Fibroblast of lung (primary cell): Measurements from ENCODE around the gene PMEPA1. TPM values are rescaled to one million over a fixed set of nuclear protein-coding genes. Genes with fewer than 3 reads are reported as not detected.

Experiments
- DNase-seq, 2 donors: peaks; one replicate each; pipeline versions ENCODE4 v3.0.0 to v3.0.0-alpha.2; 2010; ENCODE audit warnings: low read depth in 2 of 2
- H2AFZ ChIP-seq: 2 replicates; pipeline ENCODE4 v1.5.1; 2012; ENCODE audit warnings: low read length, control low read depth, inconsistent platforms
- H3K27ac ChIP-seq: 2 replicates; pipeline ENCODE4 v1.5.1; 2011; ENCODE audit warnings: low read length, control low read depth; ENCODE audit not compliant: insufficient read depth
- H3K27me3 ChIP-seq: 2 replicates; pipeline ENCODE4 v1.5.1; 2011; ENCODE audit warnings: mild to moderate bottlenecking, low read length; ENCODE audit not compliant: control insufficient read depth, insufficient read depth
- H3K36me3 ChIP-seq: 2 replicates; pipeline ENCODE4 v1.5.1; 2011; ENCODE audit warnings: low read length; ENCODE audit not compliant: control insufficient read depth, insufficient read depth
- H3K4me1 ChIP-seq: 2 replicates; pipeline ENCODE4 v1.5.1; 2011; ENCODE audit warnings: low read length; ENCODE audit not compliant: control insufficient read depth, insufficient read depth; ENCODE audit errors: extremely low read depth
- H3K4me2 ChIP-seq: 2 replicates; pipeline ENCODE4 v1.5.1; 2011; ENCODE audit warnings: low read length, control low read depth; ENCODE audit not compliant: insufficient read depth; ENCODE audit errors: extremely low read depth
- H3K4me3 ChIP-seq, 4 experiments: fragments of 200-600 bp in 1 of 4; sonication (generic) in 1 of 4; replicated peaks in 1 of 4; 2 replicates each; pipeline ENCODE4 v1.5.1; 2011 to 2016; ENCODE audit warnings: low read length in 4 of 4, low read depth in 3 of 4, mild to moderate bottlenecking in 3 of 4, control low read depth in 2 of 4, inconsistent platforms in 1 of 4, mixed read lengths in 1 of 4; ENCODE audit not compliant: insufficient read depth in 1 of 4; ENCODE audit errors: control extremely low read depth in 1 of 4
- H3K79me2 ChIP-seq: 2 replicates; pipeline ENCODE4 v1.5.1; 2012; ENCODE audit warnings: mild to moderate bottlenecking, low read length, inconsistent platforms; ENCODE audit not compliant: control insufficient read depth, insufficient read depth
- H3K9ac ChIP-seq: 2 replicates; pipeline ENCODE4 v1.5.1; 2011; ENCODE audit warnings: mild to moderate bottlenecking, low read length, control low read depth; ENCODE audit not compliant: insufficient read depth
- H3K9me3 ChIP-seq: 2 replicates; pipeline ENCODE4 v1.5.1; 2012; ENCODE audit warnings: low read depth, low read length; ENCODE audit not compliant: control insufficient read depth, insufficient read depth
- H4K20me1 ChIP-seq: 2 replicates; pipeline ENCODE4 v1.5.1; 2011; ENCODE audit warnings: low read length; ENCODE audit not compliant: control insufficient read depth, insufficient read depth; ENCODE audit errors: extremely low read depth
- EZH2 ChIP-seq: IDR thresholded peaks from 2 replicates; pipeline ENCODE4 v1.5.1; 2012; ENCODE audit warnings: low read length, control low read depth, mild to moderate bottlenecking; ENCODE audit errors: missing control alignments
- polyA plus RNA-seq, 2 donors: library from polyadenylated mRNA; depleted of rRNA in 1 of 2; stranded (reverse) in 1 of 2; unstranded in 1 of 2; fragments of >200 nt; gene quantifications; 2 replicates each; pipeline ENCODE4 v1.2.1, GENCODE V29; 2011 to 2012; ENCODE audit warnings: missing spikeins in 1 of 2
- total RNA-seq: library from RNA; depleted of rRNA; stranded (reverse); fragments of >200 nt; gene quantifications from 2 replicates; pipeline ENCODE4 v1.2.1, GENCODE V29; 2014
- TF ChIP-seq, protein P1 (sequence below), 2 donors: IDR thresholded peaks in 1 of 2; conservative IDR thresholded peaks in 1 of 2; 1 replicate in 1 of 2; 2 replicates in 1 of 2; pipeline ENCODE4 v1.5.1; 2011 to 2012; ENCODE audit warnings: low read length in 2 of 2, control low read depth in 1 of 2, inconsistent platforms in 1 of 2, low read depth in 1 of 2, mild to moderate bottlenecking in 1 of 2

The PMEPA1 gene
- total and polyA plus RNA-seq, 2 donors (not counting 1 experiment from before 2014, with no cell fraction given): 0.19 to 0.33 TPM

DNA sequence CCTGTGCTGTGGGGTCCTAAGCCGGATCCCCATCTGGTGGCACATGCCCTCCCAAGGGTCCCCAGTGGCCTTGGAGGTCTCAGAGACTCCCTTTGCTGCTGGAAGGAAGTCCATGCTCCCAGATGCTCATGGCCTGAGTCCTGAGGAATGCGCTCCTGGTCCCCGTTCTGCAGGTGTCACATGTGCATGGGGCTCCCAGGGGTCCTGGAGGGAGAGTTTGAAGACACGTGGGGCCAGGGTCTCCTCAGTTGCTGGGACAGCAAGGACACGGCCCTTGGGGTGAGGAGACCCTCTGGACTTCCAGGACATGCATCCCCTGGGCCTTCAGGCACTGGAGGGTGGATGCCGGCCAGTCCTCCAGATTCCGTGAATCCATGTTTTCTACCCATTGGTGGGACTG lies 101.3 kb downstream of the PMEPA1 start:
- H3K4me3 ChIP-seq: no peak overlapping the region
- no peak overlapping the region for H3K9ac ChIP-seq
- no peaks in the 10 kb centered on the region for H3K4me1 ChIP-seq
- no peaks in the 10 kb centered on the region for H3K79me2 ChIP-seq
- no peaks in the 10 kb centered on the region for H3K36me3 ChIP-seq
- H3K27me3 ChIP-seq: no peaks in the 10 kb centered on the region
- no peaks in the 10 kb centered on the region for H3K9me3 ChIP-seq
- no peak for DNase-seq
- TF ChIP-seq, protein P1, sequence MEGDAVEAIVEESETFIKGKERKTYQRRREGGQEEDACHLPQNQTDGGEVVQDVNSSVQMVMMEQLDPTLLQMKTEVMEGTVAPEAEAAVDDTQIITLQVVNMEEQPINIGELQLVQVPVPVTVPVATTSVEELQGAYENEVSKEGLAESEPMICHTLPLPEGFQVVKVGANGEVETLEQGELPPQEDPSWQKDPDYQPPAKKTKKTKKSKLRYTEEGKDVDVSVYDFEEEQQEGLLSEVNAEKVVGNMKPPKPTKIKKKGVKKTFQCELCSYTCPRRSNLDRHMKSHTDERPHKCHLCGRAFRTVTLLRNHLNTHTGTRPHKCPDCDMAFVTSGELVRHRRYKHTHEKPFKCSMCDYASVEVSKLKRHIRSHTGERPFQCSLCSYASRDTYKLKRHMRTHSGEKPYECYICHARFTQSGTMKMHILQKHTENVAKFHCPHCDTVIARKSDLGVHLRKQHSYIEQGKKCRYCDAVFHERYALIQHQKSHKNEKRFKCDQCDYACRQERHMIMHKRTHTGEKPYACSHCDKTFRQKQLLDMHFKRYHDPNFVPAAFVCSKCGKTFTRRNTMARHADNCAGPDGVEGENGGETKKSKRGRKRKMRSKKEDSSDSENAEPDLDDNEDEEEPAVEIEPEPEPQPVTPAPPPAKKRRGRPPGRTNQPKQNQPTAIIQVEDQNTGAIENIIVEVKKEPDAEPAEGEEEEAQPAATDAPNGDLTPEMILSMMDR (conservative IDR thresholded peaks at IDR 0.05 in 1 of 2, IDR thresholded peaks at IDR 0.05 in 1 of 2; ENCODE audit: low read depth in 1 of 2, low read length in 2 of 2): no peak
- TF ChIP-seq EZH2: no peak
- no peaks in the 10 kb centered on the region for H4K20me1 ChIP-seq
- H2AFZ ChIP-seq: no peak overlapping the region
- H3K4me2 ChIP-seq: no peak overlapping the region
- no peak overlapping the region for H3K27ac ChIP-seq

DNA sequence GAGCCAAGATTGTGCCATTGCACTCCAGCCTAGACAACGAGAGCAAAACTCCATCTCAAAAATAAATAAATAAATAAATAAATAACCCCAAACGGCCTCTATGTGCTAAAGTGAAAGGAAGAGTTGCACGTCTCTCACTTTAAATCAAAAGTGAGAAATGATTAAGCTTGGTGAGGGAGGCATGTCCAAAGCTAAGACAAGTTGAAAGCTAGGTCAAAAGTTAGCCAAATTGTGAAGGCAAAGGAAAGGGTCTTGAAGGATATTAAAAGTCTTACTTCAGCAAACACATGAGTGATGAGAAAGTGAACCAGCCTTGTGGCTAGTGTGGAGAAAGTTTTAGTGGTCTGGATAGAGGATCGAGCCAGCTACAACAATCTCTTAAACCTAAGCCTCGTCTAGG lies 103.9 kb downstream of the PMEPA1 start:
- Histone ChIP-seq H3K4me3 (no peak overlapping the region), H3K9ac (no peak overlapping the region), H3K36me3 (no peaks in the 10 kb centered on the region), H3K9me3 (no peaks in the 10 kb centered on the region), H3K27me3 (no peaks in the 10 kb centered on the region), H3K4me1 (no peaks in the 10 kb centered on the region), H3K27ac (no peak overlapping the region), H3K4me2 (no peak overlapping the region), H2AFZ (no peak overlapping the region), H3K79me2 (no peaks in the 10 kb centered on the region), H4K20me1 (no peaks in the 10 kb centered on the region)
- DNase-seq: no peak
- TF ChIP-seq, protein P1 (conservative IDR thresholded peaks at IDR 0.05 in 1 of 2, IDR thresholded peaks at IDR 0.05 in 1 of 2; ENCODE audit: low read depth in 1 of 2, low read length in 2 of 2): no peak
- TF ChIP-seq EZH2: no peak

DNA sequence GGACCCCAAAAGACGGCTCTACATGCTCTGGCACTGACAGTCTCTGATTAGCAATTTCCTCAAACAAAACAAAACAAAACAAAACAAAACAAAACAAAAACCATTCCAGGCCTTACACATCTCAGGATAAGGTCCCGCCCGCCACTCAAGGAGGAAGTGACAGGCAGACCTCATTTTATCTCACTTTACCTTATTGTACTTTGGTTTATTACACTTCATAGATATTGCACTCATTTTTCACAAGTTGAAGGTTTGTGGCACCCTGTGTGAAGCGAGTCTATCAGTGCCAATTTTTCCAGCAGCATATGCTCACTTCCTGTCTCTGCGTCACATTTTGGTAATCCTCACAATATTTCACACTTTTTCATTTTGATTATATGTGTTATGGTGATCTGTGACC lies 104.8 kb downstream of the PMEPA1 start:
- no peaks in the 10 kb centered on the region for H4K20me1 ChIP-seq
- no peak overlapping the region for H3K4me2 ChIP-seq
- H2AFZ ChIP-seq: no peak overlapping the region
- H3K27me3 ChIP-seq: no peaks in the 10 kb centered on the region
- H3K4me1 ChIP-seq: no peaks in the 10 kb centered on the region
- no peak overlapping the region for H3K4me3 ChIP-seq
- no peaks in the 10 kb centered on the region for H3K36me3 ChIP-seq
- H3K79me2 ChIP-seq: no peaks in the 10 kb centered on the region
- no peak for TF ChIP-seq EZH2
- TF ChIP-seq, protein P1 (conservative IDR thresholded peaks at IDR 0.05 in 1 of 2, IDR thresholded peaks at IDR 0.05 in 1 of 2; ENCODE audit: low read depth in 1 of 2, low read length in 2 of 2): no peak
- DNase-seq: no peak
- H3K9me3 ChIP-seq: no peaks in the 10 kb centered on the region
- H3K9ac ChIP-seq: no peak overlapping the region
- no peak overlapping the region for H3K27ac ChIP-seq
